OCI-LY3 (cell line): ENCODE results near the gene ONECUT1.

Experiments used
- H2AFZ ChIP-seq: fragments of 200-600, 300-600 bp; shearing (Covaris generic); 2 replicates; pipeline ENCODE4 v1.6.0; 2014; ENCODE audit warnings: antibody characterized with exemption, low read depth, low read length
- H3K27ac ChIP-seq: fragments of 200-600, 300-600 bp; sonication (generic); 2 replicates; pipeline ENCODE4 v1.5.1; 2014; ENCODE audit warnings: mild to moderate bottlenecking, low read length, moderate library complexity, mixed read lengths
- H3K27me3 ChIP-seq: fragments of 200-600, 300-600 bp; sonication (generic); 2 replicates; pipeline ENCODE4 v1.6.1; 2014; ENCODE audit warnings: low read depth, low read length, mixed read lengths
- H3K36me3 ChIP-seq: fragments of 200-600, 300-600 bp; sonication (generic); replicated peaks from 2 replicates; pipeline ENCODE3; 2014; ENCODE audit warnings: low read depth, low read length, mixed read lengths
- H3K4me1 ChIP-seq: fragments of 300-600, 200-600 bp; sonication (generic); 2 replicates; pipeline ENCODE4 v1.6.1; 2014; ENCODE audit warnings: low read length, mixed read lengths
- H3K4me2 ChIP-seq: fragments of 200-600, 300-600 bp; sonication (generic); 2 replicates; pipeline ENCODE4 v1.6.1; 2014; ENCODE audit warnings: low read length, mixed read lengths
- H3K4me3 ChIP-seq: fragments of 300-600, 200-600 bp; sonication (generic); 2 replicates; pipeline ENCODE4 v1.5.1; 2014; ENCODE audit warnings: antibody characterized with exemption, mild to moderate bottlenecking, low read length, moderate library complexity
- H3K79me2 ChIP-seq: fragments of 300-600, 200-600 bp; shearing (Covaris generic); 2 replicates; pipeline ENCODE4 v1.6.1; 2014; ENCODE audit warnings: mild to moderate bottlenecking, low read length, mixed read lengths
- H3K9ac ChIP-seq: fragments of 300-600, 200-600 bp; shearing (Covaris generic); 2 replicates; pipeline ENCODE4 v1.6.0; 2014; ENCODE audit warnings: mild to moderate bottlenecking, low read length, moderate library complexity
- H3K9me3 ChIP-seq: fragments of 200-600, 300-600 bp; shearing (Covaris generic); 2 replicates; pipeline ENCODE4 v1.6.1; 2014; ENCODE audit warnings: low read length, mixed read lengths; ENCODE audit not compliant: insufficient read depth
- H4K20me1 ChIP-seq: fragments of 200-600, 300-600 bp; sonication (generic); 2 replicates; pipeline ENCODE4 v1.6.1; 2016; ENCODE audit warnings: low read length, mixed read lengths; ENCODE audit not compliant: insufficient read depth
- CTCF ChIP-seq: fragments of 200-600, 300-600 bp; sonication (generic); IDR thresholded peaks from 2 replicates; pipeline ENCODE4 v1.5.1; 2014; ENCODE audit warnings: antibody characterized with exemption, low read length, low read depth
- EZH2phosphoT487 ChIP-seq: fragments of 200-600 bp; shearing (Covaris generic); IDR thresholded peaks from 2 replicates; pipeline ENCODE4 v1.6.1; 2018; ENCODE audit warnings: antibody characterized with exemption, mixed run types, low read depth

ONECUT1 gene

GRCh38 chr15:52718551-52718950 is 71.6 kb downstream of the ONECUT1 start:
- no peaks in the 10 kb centered on the region for H3K79me2 ChIP-seq
- no peak overlapping the region for H3K4me2 ChIP-seq
- no peak for TF ChIP-seq EZH2phosphoT487
- no peak for TF ChIP-seq CTCF
- peaks cover 6% of the 10 kb centered on the region; the same call in 1 of the 2 replicates for H3K27me3 ChIP-seq
- H3K9ac ChIP-seq = no peak overlapping the region
- H3K36me3 ChIP-seq = no peaks in the 10 kb centered on the region
- no peak overlapping the region for H2AFZ ChIP-seq
- H3K4me1 ChIP-seq = no peaks in the 10 kb centered on the region
- no peaks in the 10 kb centered on the region for H4K20me1 ChIP-seq
- no peaks in the 10 kb centered on the region for H3K9me3 ChIP-seq
- H3K27ac ChIP-seq = no peak overlapping the region
- no peak overlapping the region for H3K4me3 ChIP-seq

- no peak overlapping the region for H2AFZ ChIP-seq
- no peak for TF ChIP-seq EZH2phosphoT487
- no peak for TF ChIP-seq CTCF
Observed at GRCh38 chr15:52717924-52718323, 72.2 kb downstream of the ONECUT1 start.

GRCh38 chr15:52717481-52717880 is 72.7 kb downstream of the ONECUT1 start:
- H3K9ac ChIP-seq = no peak overlapping the region
- TF ChIP-seq CTCF = no peak
- no peak for TF ChIP-seq EZH2phosphoT487
- no peak overlapping the region for H3K4me2 ChIP-seq
- H3K9me3 ChIP-seq = no peaks in the 10 kb centered on the region
- H3K79me2 ChIP-seq = no peaks in the 10 kb centered on the region
- H3K36me3 ChIP-seq = no peaks in the 10 kb centered on the region
- no peaks in the 10 kb centered on the region for H4K20me1 ChIP-seq
- H2AFZ ChIP-seq = no peak overlapping the region
- H3K27ac ChIP-seq = no peak overlapping the region
- H3K27me3 ChIP-seq = peaks cover 6% of the 10 kb centered on the region; the same call in 1 of the 2 replicates
- H3K4me1 ChIP-seq = no peaks in the 10 kb centered on the region
- no peak overlapping the region for H3K4me3 ChIP-seq

More at GRCh38 chr15:52717924-52718323, 72.2 kb downstream of the ONECUT1 start:
- Histone ChIP-seq H3K9me3 (no peaks in the 10 kb centered on the region), H3K27me3 (peaks cover 6% of the 10 kb centered on the region; the same call in 1 of the 2 replicates), H3K9ac (no peak overlapping the region), H3K4me1 (no peaks in the 10 kb centered on the region), H3K79me2 (no peaks in the 10 kb centered on the region), H3K4me2 (no peak overlapping the region), H4K20me1 (no peaks in the 10 kb centered on the region), H3K27ac (no peak overlapping the region), H3K4me3 (no peak overlapping the region), H3K36me3 (no peaks in the 10 kb centered on the region)

- no peak overlapping the region for H3K4me2 ChIP-seq
- H4K20me1 ChIP-seq = no peaks in the 10 kb centered on the region
- no peaks in the 10 kb centered on the region for H3K79me2 ChIP-seq
- H3K4me3 ChIP-seq = no peak overlapping the region
- no peaks in the 10 kb centered on the region for H3K9me3 ChIP-seq
- H3K9ac ChIP-seq = no peak overlapping the region
- no peaks in the 10 kb centered on the region for H3K36me3 ChIP-seq
- peaks cover 6% of the 10 kb centered on the region; the same call in 1 of the 2 replicates for H3K27me3 ChIP-seq
- H3K27ac ChIP-seq = no peak overlapping the region
- TF ChIP-seq CTCF = no peak
- no peak for TF ChIP-seq EZH2phosphoT487
- H3K4me1 ChIP-seq = no peaks in the 10 kb centered on the region
- H2AFZ ChIP-seq = no peak overlapping the region
Observed at GRCh38 chr15:52716536-52716935, 73.6 kb downstream of the ONECUT1 start.
